GM12873 (cell line): ENCODE measurements around the gene LRSAM1.

Experiments
- CTCF ChIP-seq: IDR thresholded peaks from 2 replicates; pipeline ENCODE4 v1.5.1; 2012; ENCODE audit warnings: low read depth, mild to moderate bottlenecking, moderate library complexity, low read length, control low read depth; ENCODE audit not compliant: insufficient read depth; ENCODE audit errors: missing control alignments

LRSAM1 gene

GRCh38 chr9:127543973-127544533 is 92.7 kb downstream of the LRSAM1 start:
- TF ChIP-seq CTCF, result no peak

DNA sequence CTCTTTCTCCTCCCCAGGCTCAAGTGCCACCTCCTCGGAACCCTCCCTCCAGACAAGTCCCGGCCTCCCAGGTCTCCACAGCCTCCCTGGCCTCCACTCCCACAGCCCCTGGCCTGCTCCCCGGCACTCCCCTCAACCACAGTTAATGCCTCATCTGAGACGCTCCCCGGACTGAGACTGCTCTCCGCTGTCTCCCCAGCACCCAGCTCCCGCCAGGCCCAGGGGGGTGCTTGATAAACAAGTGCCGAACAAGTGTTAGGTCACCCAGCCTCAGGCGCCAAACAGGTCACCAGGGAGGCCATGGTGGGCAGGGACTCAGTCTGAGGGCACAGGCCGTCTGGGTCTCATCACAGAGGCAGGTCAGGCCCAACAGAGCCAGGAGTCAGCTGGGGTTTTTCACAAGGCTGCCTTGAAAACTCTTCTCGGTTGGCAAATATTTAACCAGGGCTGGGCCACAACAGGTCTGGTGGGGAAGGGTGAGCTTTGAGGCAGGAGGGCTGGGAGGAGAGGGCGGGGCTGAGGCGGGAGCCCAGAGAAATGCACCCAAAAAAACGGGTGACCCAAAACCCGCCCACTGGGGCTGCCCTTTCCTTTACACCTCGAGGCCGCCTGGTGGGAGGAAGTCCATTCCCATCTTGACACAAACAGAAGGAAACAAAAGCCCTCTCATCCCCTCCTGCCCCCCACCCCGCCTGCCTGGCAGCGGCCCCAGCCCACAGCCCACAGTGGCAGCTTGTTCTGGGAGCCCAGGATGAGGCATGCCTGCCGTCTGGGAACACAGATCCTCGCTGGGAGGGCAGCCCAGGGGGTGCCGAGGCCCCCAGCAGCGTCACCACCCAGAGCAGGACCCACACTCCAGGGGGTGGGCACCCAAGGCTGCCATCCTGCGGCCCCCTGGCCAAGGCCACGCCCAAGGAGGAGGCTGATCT is 94.2 kb downstream of the LRSAM1 start:
- TF ChIP-seq CTCF, result no peak

DNA sequence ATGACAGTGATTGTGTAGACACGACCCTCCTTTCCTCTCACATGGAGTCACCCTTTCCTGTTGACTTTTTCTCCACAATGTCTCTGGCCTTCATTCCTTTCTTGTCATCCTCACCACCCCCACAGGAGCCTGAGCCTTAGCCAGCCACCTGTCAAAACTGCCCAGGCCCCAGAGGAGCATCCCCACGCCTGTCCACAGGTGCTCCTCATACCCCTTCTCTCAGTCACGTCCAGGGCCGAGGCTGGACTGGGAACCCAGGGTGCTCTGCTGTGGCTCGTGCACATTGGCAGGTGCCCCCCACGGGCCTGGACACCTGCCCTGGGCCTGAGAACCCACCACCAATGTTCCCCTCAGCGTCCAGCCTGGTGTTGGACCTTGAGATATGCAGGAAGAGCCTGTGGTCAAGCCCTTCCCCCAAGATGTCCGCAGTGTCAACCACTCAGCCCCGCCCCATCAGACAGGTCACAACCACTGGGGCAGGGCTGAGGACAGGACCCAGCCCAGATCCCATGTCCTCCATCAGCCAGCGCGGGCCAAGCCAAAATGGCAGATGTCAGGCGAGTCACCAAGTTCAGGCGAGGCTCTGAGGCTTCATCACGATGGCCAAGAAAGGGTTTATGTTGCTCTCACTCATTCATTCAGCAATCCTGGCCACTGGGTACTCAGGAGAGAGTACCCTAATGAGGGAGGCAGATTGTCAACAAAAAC is 95.0 kb downstream of the LRSAM1 start:
- TF ChIP-seq CTCF, result no peak

DNA sequence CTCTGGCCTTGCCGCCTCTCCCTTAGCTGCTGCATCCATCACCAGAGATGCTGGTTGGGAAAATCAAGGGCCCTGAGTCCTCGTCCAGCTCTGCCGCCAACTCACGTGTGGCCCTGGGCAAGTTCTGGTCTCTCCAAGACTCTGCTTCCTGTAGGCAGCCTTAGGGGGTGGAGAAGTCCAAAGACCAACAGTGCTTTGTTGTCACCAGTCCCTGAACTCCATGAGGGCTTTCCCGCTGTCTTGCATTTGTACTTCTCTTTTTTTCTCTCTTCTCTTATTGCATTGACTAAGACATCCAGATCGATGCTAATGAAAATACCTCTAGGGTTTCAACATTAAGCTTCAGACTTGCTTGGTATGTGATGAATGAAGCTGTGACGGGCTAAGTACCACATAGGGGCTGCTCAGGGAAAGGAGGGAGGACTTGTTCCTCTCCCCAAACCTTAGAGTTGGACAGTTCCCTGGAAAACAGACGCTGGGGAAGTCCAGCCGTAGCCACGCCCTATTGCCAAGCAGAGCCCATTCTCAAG is 97.1 kb downstream of the LRSAM1 start:
- no peak for TF ChIP-seq CTCF

GRCh38 chr9:127549218-127549617 is 97.9 kb downstream of the LRSAM1 start:
- no peak for TF ChIP-seq CTCF

GRCh38 chr9:127549751-127550150 is 98.4 kb downstream of the LRSAM1 start:
- TF ChIP-seq CTCF, result no peak

GRCh38 chr9:127550282-127550681 is 99.0 kb downstream of the LRSAM1 start:
- TF ChIP-seq CTCF, result no peak
